HG03103 (cell line): Measurements from ENCODE around the gene SVOPL.
"Not testable (repeated sequence)": the region's sequence is repeated elsewhere in the genome, so short reads cannot be mapped to it uniquely, and the experiment has no call there.

Experiments
- ATAC-seq: cut with Tn5 transposase; IDR thresholded peaks from one replicate; pipeline ENCODE4 v1.9.1; 2021; ENCODE audit warnings: low read depth; ENCODE audit not compliant: unreplicated experiment

SVOPL gene

DNA sequence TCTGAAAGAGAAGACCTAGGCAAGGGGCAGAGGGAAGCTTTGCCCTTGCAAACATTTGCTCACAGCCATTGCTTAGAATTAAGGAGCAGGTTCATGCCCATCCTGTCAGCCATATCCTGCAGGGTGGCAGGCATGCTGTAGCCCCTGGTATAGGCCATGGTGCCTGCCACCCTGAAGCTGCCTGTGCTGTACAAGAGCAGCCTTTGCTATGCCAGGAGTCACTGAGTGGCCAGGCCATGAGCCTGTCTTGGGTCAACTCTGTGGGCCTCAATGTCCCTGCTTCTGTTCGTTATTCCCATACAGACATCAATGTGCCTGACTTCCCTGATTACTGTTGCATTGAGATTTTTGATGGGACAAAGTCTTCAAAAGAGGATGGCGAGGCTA is 368 bp upstream of the SVOPL start:
- ATAC-seq, result no peak

GRCh38 chr7:138699661-138700060 is 1.5 kb downstream of the SVOPL start:
- no peak for ATAC-seq

DNA sequence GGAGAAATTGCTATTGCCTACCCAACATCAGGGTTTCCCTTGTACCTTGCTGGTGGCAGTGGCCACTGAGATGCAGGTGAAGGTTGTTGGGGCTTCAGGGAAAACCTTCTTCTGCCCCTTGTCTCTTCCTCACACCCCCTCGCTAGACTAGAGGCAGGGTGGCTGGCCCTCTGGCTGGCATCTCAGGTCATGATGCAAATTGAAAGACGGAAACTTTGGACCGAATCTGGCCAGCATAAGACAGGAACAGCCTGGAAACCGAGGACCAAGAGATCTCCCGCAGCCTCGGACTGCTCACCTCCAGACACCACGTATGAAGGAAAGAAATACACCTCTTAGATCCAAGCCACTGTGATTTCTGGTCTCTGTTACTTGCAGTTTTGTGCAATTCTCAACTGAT is 2.9 kb downstream of the SVOPL start:
- ATAC-seq, result no peak

DNA sequence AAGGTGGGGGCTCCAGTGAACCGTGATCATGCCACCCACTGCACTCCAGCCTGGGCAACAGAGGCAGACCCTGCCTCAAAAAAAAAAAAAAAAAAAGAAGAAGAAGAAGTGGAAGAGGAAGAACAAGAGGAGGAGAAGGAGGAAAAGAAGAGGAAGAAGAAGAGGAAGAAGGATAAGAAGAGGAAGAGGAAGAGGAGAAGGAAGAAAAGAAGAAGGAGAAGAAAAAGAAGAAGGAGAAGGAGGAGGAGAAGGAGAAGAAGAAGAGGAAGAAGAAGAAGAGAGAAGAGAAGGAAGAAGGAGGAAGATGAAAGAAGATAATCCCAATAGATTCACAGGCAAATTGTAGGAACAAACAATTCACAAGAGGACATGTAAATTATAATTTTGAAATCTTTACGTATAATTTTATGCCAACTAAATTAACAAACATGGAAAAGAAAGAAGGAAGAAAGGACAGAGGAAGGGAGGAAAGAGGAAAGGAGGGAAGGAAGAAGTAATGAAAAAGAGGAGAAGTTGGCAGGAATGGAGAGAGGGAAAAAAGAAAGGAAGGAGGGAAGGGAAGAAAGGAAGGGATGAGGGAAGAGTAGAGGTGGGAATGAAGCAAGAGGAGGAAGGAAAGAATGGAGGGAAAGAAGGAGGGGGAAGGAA is 3.5 kb downstream of the SVOPL start:
- no peak for ATAC-seq

DNA sequence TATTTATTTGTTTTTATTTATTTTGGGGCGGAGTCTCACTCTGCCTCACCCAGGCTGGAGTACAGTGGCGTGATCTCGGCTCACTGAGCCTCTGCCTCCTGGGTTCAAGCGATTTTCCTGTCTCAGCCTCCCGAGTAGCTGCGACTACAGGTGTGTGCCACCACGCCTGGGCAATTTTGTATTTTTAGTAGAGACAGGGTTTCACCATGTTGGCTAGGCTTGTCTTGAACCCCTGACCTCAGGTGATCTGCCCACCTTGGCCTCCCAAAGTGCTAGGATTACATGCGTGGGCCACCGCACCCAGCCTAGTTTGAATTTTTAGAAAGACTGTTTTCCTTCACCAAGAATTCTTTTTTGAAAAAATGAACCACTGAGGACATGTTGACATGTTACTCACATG is 5.4 kb downstream of the SVOPL start:
- ATAC-seq, result not testable (repeated sequence)

- ATAC-seq, result no peak
Measured at GRCh38 chr7:138695106-138695505, 6.1 kb downstream of the SVOPL start.

DNA sequence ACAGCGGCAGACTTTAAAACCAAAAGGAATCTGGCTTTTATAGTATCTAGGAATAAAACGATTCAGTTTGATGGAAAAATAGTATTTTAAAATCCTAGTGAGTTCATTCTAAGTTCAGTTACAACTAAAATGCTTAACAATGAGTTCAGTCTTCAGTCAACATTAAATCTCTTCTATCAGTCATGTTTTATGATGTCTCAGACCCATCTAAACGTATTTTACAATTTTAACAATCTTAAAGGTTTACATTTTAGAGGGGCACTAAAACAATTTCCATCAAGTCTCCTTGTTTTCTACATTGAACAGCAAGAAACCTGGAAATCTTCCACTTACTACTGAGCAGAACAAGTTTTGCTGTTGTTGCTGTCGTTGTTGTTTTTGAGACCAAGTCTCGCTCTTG is 10.0 kb downstream of the SVOPL start:
- no peak for ATAC-seq

GRCh38 chr7:138690495-138690894 is 10.7 kb downstream of the SVOPL start:
- no peak for ATAC-seq

- ATAC-seq, result not testable (repeated sequence)
Measured at GRCh38 chr7:138688037-138688436, 13.1 kb downstream of the SVOPL start.

GRCh38 chr7:138684340-138684739 is 16.8 kb downstream of the SVOPL start:
- ATAC-seq, result no peak

- ATAC-seq, result no peak
Measured at GRCh38 chr7:138679793-138680192, 21.4 kb downstream of the SVOPL start.

DNA sequence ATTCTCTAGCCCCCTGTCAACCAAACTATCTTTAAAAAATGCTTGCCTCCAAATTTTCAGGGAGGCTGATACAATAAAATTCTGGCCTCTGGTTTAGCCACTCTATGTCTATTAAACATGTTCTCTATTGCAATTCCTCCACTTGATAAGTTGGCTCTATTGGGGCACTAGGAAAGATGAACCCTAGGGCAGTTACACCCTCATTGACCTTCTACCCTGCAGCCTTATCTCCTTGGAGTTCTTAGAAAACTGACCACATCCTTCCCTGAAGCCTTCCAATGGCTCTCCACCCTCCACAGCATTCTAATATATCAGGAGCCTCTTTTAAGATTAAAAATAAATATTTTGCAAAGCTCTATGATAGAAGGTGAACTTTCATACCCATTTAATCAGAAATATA is 30.6 kb downstream of the SVOPL start:
- no peak for ATAC-seq

GRCh38 chr7:138669364-138669763 is 31.8 kb downstream of the SVOPL start:
- no peak for ATAC-seq

DNA sequence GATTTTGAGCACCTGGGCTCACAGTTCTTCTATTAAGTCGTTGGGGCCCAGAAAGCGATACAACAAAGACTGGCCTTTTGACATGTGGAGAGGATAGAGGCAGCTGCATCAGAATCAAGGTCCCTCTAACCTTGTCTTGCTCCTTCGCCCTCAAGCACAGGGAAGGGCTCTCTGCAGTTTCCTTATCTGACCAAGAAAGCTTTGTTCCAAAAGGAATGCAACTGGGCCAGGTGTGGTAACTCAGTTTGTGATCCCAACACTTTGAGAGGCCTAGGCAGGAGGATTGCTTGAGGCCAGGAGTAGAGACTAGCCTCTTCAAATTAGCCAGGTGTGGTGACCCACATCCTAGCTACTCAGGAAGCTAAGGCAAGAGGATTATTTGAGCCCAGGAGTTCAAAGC is 32.2 kb downstream of the SVOPL start:
- no peak for ATAC-seq

DNA sequence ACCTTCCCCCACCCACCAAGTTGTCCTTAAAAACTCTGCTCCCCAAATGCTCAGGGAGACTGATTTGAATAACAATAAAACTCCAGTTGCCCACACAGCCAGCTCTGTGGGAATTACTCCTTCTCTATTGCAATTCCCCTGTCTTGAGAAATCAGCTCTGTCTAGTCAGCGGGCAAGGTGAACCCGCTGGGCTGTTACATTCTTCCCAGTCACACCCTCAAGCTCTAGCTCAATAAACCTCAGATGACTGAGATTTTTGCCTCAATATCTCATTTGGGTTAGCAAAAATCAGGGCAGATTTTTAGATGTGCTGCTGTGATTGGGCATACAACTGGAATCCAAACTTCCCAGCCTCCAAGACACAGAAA is 32.9 kb downstream of the SVOPL start:
- ATAC-seq, result no peak

DNA sequence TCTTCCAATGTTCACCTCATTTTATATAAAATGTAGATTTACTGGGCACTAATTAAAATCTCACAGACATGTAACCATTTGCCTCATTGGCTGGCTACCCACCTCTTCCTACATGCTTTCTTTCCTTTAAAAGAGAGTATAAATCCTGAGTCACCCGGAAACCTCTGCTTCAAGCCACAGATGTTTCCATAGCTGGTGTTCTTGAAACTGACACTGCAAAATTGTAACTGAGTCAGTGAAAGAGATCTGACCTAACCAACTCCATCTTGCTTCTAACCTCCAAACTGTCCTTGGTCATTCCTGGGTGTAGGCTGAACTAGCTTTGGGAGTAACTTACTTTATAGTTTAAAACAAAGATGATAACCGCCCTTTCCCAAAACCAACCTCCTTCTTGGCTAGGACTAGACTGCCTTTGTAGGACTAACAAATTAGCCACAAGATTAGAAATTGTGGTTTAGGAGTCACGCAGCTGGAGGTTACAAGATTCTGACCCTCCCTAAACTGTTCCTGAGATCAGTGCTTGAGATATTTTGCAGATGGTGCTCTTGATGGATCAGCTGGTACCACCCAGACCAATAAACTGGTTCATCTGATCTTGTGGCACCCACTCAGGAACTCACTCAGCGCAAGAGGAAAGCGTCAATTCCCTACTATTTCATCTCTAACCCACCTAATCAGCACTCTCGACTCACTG is 33.5 kb downstream of the SVOPL start:
- ATAC-seq, result no peak

GRCh38 chr7:138666385-138666784 is 34.8 kb downstream of the SVOPL start:
- no peak for ATAC-seq

- ATAC-seq, result no peak
Measured at GRCh38 chr7:138665669-138666140, 35.5 kb downstream of the SVOPL start.

GRCh38 chr7:138665249-138665648 is 35.9 kb downstream of the SVOPL start:
- ATAC-seq, result no peak

DNA sequence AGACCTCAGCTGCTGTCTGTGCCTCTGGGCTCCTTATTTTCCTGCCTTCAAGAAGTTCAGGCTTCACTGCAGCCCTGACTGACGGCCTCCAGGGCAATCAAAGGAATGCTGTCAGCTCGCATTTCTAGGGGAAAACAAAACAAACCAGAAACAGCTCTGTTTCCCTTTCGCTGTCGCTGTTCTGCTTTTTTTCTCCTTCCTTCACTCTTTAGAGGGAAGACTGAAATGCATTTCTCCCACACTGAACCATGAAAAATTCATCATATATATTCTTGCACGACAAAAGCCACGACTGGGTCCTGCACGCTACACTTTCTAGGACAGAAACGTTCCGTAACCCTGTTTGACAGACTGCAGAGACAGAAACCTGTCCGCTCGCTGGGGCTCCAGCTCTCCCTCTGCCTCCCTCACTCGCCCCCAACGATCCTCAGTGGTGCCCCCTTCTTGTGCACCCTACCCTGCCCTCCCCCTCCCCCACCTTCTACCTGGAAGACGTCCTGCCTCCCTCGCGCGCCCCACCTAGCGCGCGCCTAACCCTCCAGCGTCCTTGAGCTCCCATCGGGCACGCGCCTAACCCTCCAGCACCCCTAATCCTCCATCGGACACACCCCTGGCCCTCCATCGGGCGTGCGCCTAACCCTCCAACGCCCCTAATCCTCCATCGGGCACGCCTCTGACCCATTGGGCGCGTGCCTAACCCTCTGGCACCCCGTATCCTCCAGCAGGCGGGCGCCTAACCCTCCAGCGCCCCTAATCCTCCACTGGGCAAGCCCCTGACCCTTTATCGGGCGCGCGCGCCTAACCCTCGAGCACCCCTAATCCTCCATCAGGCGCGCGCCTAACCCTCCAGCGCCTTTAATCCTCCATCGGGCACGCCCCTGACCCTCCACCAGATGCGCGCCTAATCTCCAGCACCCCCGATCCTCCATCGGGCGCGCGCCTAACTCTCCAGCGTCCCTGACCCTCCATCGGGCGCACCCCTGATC is 37.1 kb downstream of the SVOPL start:
- ATAC-seq, result no peak

- ATAC-seq, result no peak
Measured at GRCh38 chr7:138662991-138663320, 38.2 kb downstream of the SVOPL start.
